IPS-15b (cell line): Measurements from ENCODE around the gene C10orf90.

Experiments
- H3K27me3 ChIP-seq: one replicate; pipeline ENCODE4 v1.6.1; 2013; ENCODE audit warnings: low read length; ENCODE audit not compliant: control insufficient read depth, insufficient read depth
- H3K36me3 ChIP-seq: one replicate; pipeline ENCODE4 v1.6.1; 2013; ENCODE audit warnings: low read length; ENCODE audit not compliant: control insufficient read depth, insufficient read depth
- H3K4me1 ChIP-seq: one replicate; pipeline ENCODE4 v1.6.1; 2013; ENCODE audit warnings: mild to moderate bottlenecking, low read length; ENCODE audit not compliant: control insufficient read depth, insufficient read depth
- H3K4me3 ChIP-seq: one replicate; pipeline ENCODE4 v1.5.1; 2013; ENCODE audit warnings: low read depth, low read length
- H3K9ac ChIP-seq: one replicate; pipeline ENCODE4 v1.6.1; 2013; ENCODE audit warnings: low read depth, mild to moderate bottlenecking, low read length
- H3K9me3 ChIP-seq: one replicate; pipeline ENCODE4 v1.6.1; 2013; ENCODE audit warnings: mild to moderate bottlenecking, low read length; ENCODE audit not compliant: control insufficient read depth, insufficient read depth

C10orf90 gene

GRCh38 chr10:126454045-126454751, 216.3 kb downstream of the C10orf90 start:
- Histone ChIP-seq H3K27me3 (no peaks in the 10 kb centered on the region), H3K4me3 (no peak overlapping the region), H3K36me3 (no peaks in the 10 kb centered on the region), H3K4me1 (no peaks in the 10 kb centered on the region), H3K9ac (no peak overlapping the region), H3K9me3 (no peaks in the 10 kb centered on the region)

- no peaks in the 10 kb centered on the region for H3K36me3 ChIP-seq
- no peaks in the 10 kb centered on the region for H3K27me3 ChIP-seq
- no peaks in the 10 kb centered on the region for H3K9me3 ChIP-seq
- H3K9ac ChIP-seq: no peak overlapping the region
- no peaks in the 10 kb centered on the region for H3K4me1 ChIP-seq
- no peak overlapping the region for H3K4me3 ChIP-seq
Observed at GRCh38 chr10:126452245-126452644, 218.2 kb downstream of the C10orf90 start.

GRCh38 chr10:126448091-126448490, 222.4 kb downstream of the C10orf90 start:
- no peak overlapping the region for H3K4me3 ChIP-seq
- no peaks in the 10 kb centered on the region for H3K9me3 ChIP-seq
- no peaks in the 10 kb centered on the region for H3K36me3 ChIP-seq
- no peaks in the 10 kb centered on the region for H3K4me1 ChIP-seq
- H3K27me3 ChIP-seq: no peaks in the 10 kb centered on the region
- no peak overlapping the region for H3K9ac ChIP-seq

- H3K9ac ChIP-seq: no peak overlapping the region
- no peaks in the 10 kb centered on the region for H3K4me1 ChIP-seq
- H3K27me3 ChIP-seq: no peaks in the 10 kb centered on the region
- H3K9me3 ChIP-seq: no peaks in the 10 kb centered on the region
- H3K36me3 ChIP-seq: no peaks in the 10 kb centered on the region
- no peak overlapping the region for H3K4me3 ChIP-seq
Observed at GRCh38 chr10:126439942-126440341, 230.6 kb downstream of the C10orf90 start.

- Histone ChIP-seq H3K36me3 (no peaks in the 10 kb centered on the region), H3K4me3 (no peak overlapping the region), H3K27me3 (no peaks in the 10 kb centered on the region), H3K9me3 (no peaks in the 10 kb centered on the region), H3K9ac (no peak overlapping the region), H3K4me1 (no peaks in the 10 kb centered on the region)
Observed at GRCh38 chr10:126438407-126438783, 232.1 kb downstream of the C10orf90 start.

GRCh38 chr10:126437635-126438406, 232.7 kb downstream of the C10orf90 start:
- Histone ChIP-seq H3K9ac (no peak overlapping the region), H3K4me3 (no peak overlapping the region), H3K9me3 (no peaks in the 10 kb centered on the region), H3K4me1 (no peaks in the 10 kb centered on the region), H3K27me3 (no peaks in the 10 kb centered on the region), H3K36me3 (no peaks in the 10 kb centered on the region)

GRCh38 chr10:126434235-126434634, 236.3 kb downstream of the C10orf90 start:
- no peaks in the 10 kb centered on the region for H3K9me3 ChIP-seq
- no peaks in the 10 kb centered on the region for H3K27me3 ChIP-seq
- H3K4me1 ChIP-seq: no peaks in the 10 kb centered on the region
- H3K4me3 ChIP-seq: no peak overlapping the region
- H3K36me3 ChIP-seq: no peaks in the 10 kb centered on the region
- H3K9ac ChIP-seq: no peak overlapping the region

GRCh38 chr10:126433351-126433750, 237.1 kb downstream of the C10orf90 start:
- Histone ChIP-seq H3K9me3 (no peaks in the 10 kb centered on the region), H3K4me3 (no peak overlapping the region), H3K4me1 (no peaks in the 10 kb centered on the region), H3K27me3 (no peaks in the 10 kb centered on the region), H3K9ac (no peak overlapping the region), H3K36me3 (no peaks in the 10 kb centered on the region)

GRCh38 chr10:126432507-126432906, 238.0 kb downstream of the C10orf90 start:
- H3K36me3 ChIP-seq: no peaks in the 10 kb centered on the region
- no peaks in the 10 kb centered on the region for H3K27me3 ChIP-seq
- no peaks in the 10 kb centered on the region for H3K9me3 ChIP-seq
- no peak overlapping the region for H3K4me3 ChIP-seq
- no peak overlapping the region for H3K9ac ChIP-seq
- no peaks in the 10 kb centered on the region for H3K4me1 ChIP-seq

- Histone ChIP-seq H3K27me3 (no peaks in the 10 kb centered on the region), H3K9me3 (no peaks in the 10 kb centered on the region), H3K4me3 (no peak overlapping the region)
Observed at GRCh38 chr10:126431816-126432215, 238.7 kb downstream of the C10orf90 start.

GRCh38 chr10:126430512-126430911, 240.0 kb downstream of the C10orf90 start:
- Histone ChIP-seq H3K4me1 (no peaks in the 10 kb centered on the region), H3K36me3 (no peaks in the 10 kb centered on the region), H3K9ac (no peak overlapping the region), H3K4me3 (no peak overlapping the region), H3K27me3 (no peaks in the 10 kb centered on the region), H3K9me3 (no peaks in the 10 kb centered on the region)

More at GRCh38 chr10:126431816-126432215, 238.7 kb downstream of the C10orf90 start:
- no peak overlapping the region for H3K9ac ChIP-seq
- H3K4me1 ChIP-seq: no peaks in the 10 kb centered on the region
- H3K36me3 ChIP-seq: no peaks in the 10 kb centered on the region

- Histone ChIP-seq H3K36me3 (no peaks in the 10 kb centered on the region), H3K4me1 (no peaks in the 10 kb centered on the region), H3K4me3 (no peak overlapping the region), H3K9ac (no peak overlapping the region), H3K27me3 (no peaks in the 10 kb centered on the region), H3K9me3 (no peaks in the 10 kb centered on the region)
Observed at GRCh38 chr10:126429275-126429674, 241.2 kb downstream of the C10orf90 start.
